ENCODE data around the gene TMEM98.

TMEM98 gene

GRCh38 chr17:32954477-32954876 is 26.5 kb downstream of the TMEM98 start:
- no peaks in the 10 kb centered on the region for H3K36me3 ChIP-seq (ENCODE audit: insufficient read depth, low read length)
- H3K4me2 ChIP-seq (ENCODE audit: insufficient read depth, low read length) = no peak overlapping the region
- DNase-seq = no peak
- H3K79me2 ChIP-seq (ENCODE audit: insufficient read depth, low read length) = no peaks in the 10 kb centered on the region
- peaks cover 8% of the 10 kb centered on the region for H3K27me3 ChIP-seq (ENCODE audit: insufficient read depth, low read length, poor library complexity)
- no peak for ATAC-seq (ENCODE audit: insufficient read depth, low read depth)
- H4K20me1 ChIP-seq (ENCODE audit: insufficient read depth, low read length) = no peaks in the 10 kb centered on the region
- no peaks in the 10 kb centered on the region for H3K9me3 ChIP-seq (ENCODE audit: insufficient read depth, low read length, severe bottlenecking)
- no peaks in the 10 kb centered on the region for H3K4me1 ChIP-seq (ENCODE audit: insufficient read depth, low read length)
- H2AFZ ChIP-seq (ENCODE audit: low read depth, low read length) = no peak overlapping the region
- TF ChIP-seq CTCF (IDR thresholded peaks at IDR 0.05; ENCODE audit: borderline replicate concordance, extremely low read depth, low read length, poor library complexity, severe bottlenecking) (no peak), EZH2 (IDR thresholded peaks at IDR 0.05; ENCODE audit: borderline replicate concordance, low read depth, low read length, severe bottlenecking) (no peak)
- H3K4me3 ChIP-seq (ENCODE audit: low read depth in 1 of 2, low read length in 2 of 2) = no peak overlapping the region
- no peak overlapping the region for H3K27ac ChIP-seq (ENCODE audit: low read length)
- H3K9ac ChIP-seq (ENCODE audit: low read depth, low read length) = no peak overlapping the region

GRCh38 chr17:32955155-32955554 is 27.2 kb downstream of the TMEM98 start:
- H3K79me2 ChIP-seq (ENCODE audit: insufficient read depth, low read length) = no peaks in the 10 kb centered on the region
- H3K36me3 ChIP-seq (ENCODE audit: insufficient read depth, low read length) = no peaks in the 10 kb centered on the region
- no peak overlapping the region for H3K4me2 ChIP-seq (ENCODE audit: insufficient read depth, low read length)
- no peak overlapping the region for H3K4me3 ChIP-seq (ENCODE audit: low read depth in 1 of 2, low read length in 2 of 2)
- DNase-seq = no peak
- TF ChIP-seq EZH2 (IDR thresholded peaks at IDR 0.05; ENCODE audit: borderline replicate concordance, low read depth, low read length, severe bottlenecking) = no peak
- no peak for TF ChIP-seq CTCF (IDR thresholded peaks at IDR 0.05; ENCODE audit: borderline replicate concordance, extremely low read depth, low read length, poor library complexity, severe bottlenecking)
- H3K4me1 ChIP-seq (ENCODE audit: insufficient read depth, low read length) = no peaks in the 10 kb centered on the region
- no peaks in the 10 kb centered on the region for H3K9me3 ChIP-seq (ENCODE audit: insufficient read depth, low read length, severe bottlenecking)
- no peaks in the 10 kb centered on the region for H4K20me1 ChIP-seq (ENCODE audit: insufficient read depth, low read length)
- H3K9ac ChIP-seq (ENCODE audit: low read depth, low read length) = no peak overlapping the region
- H2AFZ ChIP-seq (ENCODE audit: low read depth, low read length) = no peak overlapping the region
- no peak overlapping the region for H3K27ac ChIP-seq (ENCODE audit: low read length)
- ATAC-seq (ENCODE audit: insufficient read depth, low read depth) = no peak
- peaks cover 8% of the 10 kb centered on the region for H3K27me3 ChIP-seq (ENCODE audit: insufficient read depth, low read length, poor library complexity)

- H4K20me1 ChIP-seq (ENCODE audit: insufficient read depth, low read length) = no peaks in the 10 kb centered on the region
- H2AFZ ChIP-seq (ENCODE audit: low read depth, low read length) = no peak overlapping the region
- peaks cover 8% of the 10 kb centered on the region for H3K27me3 ChIP-seq (ENCODE audit: insufficient read depth, low read length, poor library complexity)
- no peaks in the 10 kb centered on the region for H3K4me1 ChIP-seq (ENCODE audit: insufficient read depth, low read length)
- ATAC-seq (ENCODE audit: insufficient read depth, low read depth) = no peak
- no peak overlapping the region for H3K27ac ChIP-seq (ENCODE audit: low read length)
- no peaks in the 10 kb centered on the region for H3K9me3 ChIP-seq (ENCODE audit: insufficient read depth, low read length, severe bottlenecking)
- H3K9ac ChIP-seq (ENCODE audit: low read depth, low read length) = no peak overlapping the region
- H3K36me3 ChIP-seq (ENCODE audit: insufficient read depth, low read length) = no peaks in the 10 kb centered on the region
- H3K79me2 ChIP-seq (ENCODE audit: insufficient read depth, low read length) = no peaks in the 10 kb centered on the region
- no peak for TF ChIP-seq EZH2 (IDR thresholded peaks at IDR 0.05; ENCODE audit: borderline replicate concordance, low read depth, low read length, severe bottlenecking)
- no peak for TF ChIP-seq CTCF (IDR thresholded peaks at IDR 0.05; ENCODE audit: borderline replicate concordance, extremely low read depth, low read length, poor library complexity, severe bottlenecking)
- no peak for DNase-seq
- no peak overlapping the region for H3K4me3 ChIP-seq (ENCODE audit: low read depth in 1 of 2, low read length in 2 of 2)
- no peak overlapping the region for H3K4me2 ChIP-seq (ENCODE audit: insufficient read depth, low read length)
Measured at GRCh38 chr17:32956240-32956970, 28.5 kb downstream of the TMEM98 start.

Data from DND-41 (cell line).